GM18907 (cell line): ENCODE results near the gene TMPRSS11D.

Experiments used
- ATAC-seq: cut with Tn5 transposase; IDR thresholded peaks from one replicate; pipeline ENCODE4 v1.9.1; 2021; ENCODE audit warnings: mild to moderate bottlenecking, moderate library complexity; ENCODE audit not compliant: unreplicated experiment

The TMPRSS11D gene, protein sequence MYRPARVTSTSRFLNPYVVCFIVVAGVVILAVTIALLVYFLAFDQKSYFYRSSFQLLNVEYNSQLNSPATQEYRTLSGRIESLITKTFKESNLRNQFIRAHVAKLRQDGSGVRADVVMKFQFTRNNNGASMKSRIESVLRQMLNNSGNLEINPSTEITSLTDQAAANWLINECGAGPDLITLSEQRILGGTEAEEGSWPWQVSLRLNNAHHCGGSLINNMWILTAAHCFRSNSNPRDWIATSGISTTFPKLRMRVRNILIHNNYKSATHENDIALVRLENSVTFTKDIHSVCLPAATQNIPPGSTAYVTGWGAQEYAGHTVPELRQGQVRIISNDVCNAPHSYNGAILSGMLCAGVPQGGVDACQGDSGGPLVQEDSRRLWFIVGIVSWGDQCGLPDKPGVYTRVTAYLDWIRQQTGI

DNA sequence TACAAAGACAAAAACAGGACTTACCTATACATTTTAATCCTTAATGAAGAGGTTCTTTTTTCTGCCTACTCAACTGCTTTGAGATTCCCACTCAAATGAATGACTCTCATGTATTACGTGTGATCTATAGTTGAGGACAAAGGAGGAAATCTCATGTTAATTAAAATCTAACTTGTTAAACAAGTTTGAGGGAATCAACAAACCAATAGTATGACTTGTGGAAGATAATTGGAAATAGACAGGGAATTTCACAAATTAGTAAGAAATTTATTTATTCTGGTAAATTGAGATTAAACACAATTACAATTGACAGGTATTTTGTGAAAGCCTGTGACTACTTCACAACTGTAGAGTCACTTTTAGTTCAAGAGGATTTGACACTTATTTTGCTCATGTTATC lies at the start of gene TMPRSS11D:
Gene TMPRSS11D (minus strand): TSS at position 101 of the 400 bp plus-strand sequence. CDS start 69 bp downstream, at position 32.
- no peak for ATAC-seq

DNA sequence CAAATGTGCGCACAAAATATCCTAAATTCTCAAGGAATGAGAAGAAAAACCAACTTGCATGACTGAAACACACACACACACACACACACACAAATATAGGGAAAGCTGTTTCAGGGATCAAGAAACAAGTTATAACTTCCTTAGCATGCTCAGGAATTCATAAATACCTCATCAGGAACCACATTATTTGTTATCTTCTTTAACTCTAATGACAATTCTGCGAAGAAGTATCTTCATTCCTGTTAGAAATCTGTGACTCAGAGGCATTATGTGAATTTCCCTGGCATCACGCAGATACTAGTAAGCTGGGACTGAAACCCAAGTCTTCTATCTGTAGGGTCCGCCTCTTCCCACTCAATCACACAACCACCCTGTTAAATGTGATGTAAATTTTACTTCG lies 49.2 kb upstream of the TMPRSS11D start:
- no peak for ATAC-seq

GRCh38 chr4:67931256-67931655 lies 47.5 kb upstream of the TMPRSS11D start:
- ATAC-seq = no peak

- ATAC-seq = no peak
Measured at GRCh38 chr4:67929426-67929825, 45.6 kb upstream of the TMPRSS11D start.

GRCh38 chr4:67928546-67928945 lies 44.7 kb upstream of the TMPRSS11D start:
- ATAC-seq = no peak

DNA sequence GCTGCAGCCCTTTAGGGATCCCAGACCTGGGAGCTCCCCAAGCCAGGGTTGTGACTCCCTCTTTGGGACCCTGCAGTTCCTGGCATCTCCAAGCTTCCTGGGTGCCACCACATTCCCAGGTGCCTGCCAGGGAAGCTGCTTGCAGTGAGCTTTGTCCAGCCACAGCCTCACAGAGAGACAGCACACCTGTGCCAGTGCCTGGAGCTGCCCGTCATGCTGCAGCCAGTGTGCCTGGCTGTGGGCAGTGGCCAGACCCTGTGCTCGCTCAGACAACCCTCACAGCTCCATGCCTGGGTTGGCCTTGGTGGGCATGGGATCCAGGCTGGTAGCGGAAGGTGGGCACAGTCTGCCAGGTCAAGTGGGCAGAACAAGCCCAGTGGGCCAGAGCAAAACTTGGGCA lies 43.4 kb upstream of the TMPRSS11D start:
- ATAC-seq = no peak

- ATAC-seq = no peak
Measured at GRCh38 chr4:67926485-67926884, 42.7 kb upstream of the TMPRSS11D start.

DNA sequence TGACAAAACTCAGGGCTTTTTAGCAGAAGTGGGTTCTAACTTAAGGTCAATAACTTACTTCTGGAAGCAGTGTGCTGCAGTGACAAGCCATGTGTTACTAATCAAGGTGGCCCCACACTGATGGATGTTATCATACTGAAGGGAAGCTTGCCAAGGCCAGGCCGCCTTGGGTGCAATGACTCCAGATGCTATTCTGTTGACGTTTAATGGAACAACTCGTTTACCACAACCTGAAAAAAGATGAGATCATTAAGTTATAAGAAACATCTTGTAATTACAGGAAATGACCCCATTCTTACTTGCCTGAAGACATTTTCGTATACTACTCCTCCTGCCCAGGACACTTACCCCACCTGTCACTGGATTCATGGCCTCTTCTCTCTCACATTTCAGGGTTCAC lies 38.9 kb upstream of the TMPRSS11D start:
- ATAC-seq = no peak

- no peak for ATAC-seq
Measured at GRCh38 chr4:67918428-67918827, 34.6 kb upstream of the TMPRSS11D start.

DNA sequence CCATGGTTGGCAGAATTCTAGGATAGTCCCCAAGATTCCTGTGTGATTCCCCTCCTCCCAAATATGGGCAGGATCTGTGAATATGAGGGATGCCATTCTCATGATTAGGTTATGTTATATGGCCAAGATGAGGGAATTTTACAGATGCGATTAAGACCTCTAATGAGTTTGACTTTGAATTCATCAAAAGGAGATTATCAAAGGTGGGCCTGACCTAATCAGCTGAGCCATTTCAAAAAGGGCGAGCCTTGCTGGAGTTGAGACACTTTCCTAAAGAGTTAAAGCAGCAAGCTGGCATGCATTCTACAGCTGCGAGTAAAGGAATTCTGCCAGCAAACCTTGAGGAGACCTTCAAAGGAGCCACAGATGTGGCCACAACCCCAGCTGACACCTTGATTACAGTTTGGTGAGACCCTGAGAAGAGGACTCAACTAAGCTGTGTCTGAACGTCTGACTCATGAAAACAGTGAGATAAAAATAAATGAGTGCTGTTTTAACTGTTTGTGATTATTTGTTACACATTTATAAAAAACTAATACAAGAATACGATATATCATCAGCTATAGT lies 31.7 kb upstream of the TMPRSS11D start:
- no peak for ATAC-seq

DNA sequence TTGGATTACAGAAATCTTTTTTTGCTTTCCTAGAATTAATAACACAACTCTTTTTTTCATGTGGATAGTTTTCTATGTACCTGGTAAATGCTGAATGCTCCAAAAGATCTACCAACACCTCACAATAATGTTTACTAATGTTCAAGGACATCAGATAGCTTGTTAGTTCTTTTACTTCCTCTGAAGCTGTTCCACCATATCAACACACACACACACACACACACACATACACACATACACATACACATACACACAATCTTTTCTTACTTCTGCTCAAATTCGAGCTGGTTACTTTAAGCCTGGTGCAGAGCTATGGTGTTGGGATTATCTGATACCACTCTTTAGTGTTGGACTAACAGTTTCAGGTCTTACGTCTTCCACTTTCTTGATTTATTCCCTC lies 28.3 kb upstream of the TMPRSS11D start:
- no peak for ATAC-seq

GRCh38 chr4:67911638-67912037 lies 27.8 kb upstream of the TMPRSS11D start:
- no peak for ATAC-seq

- ATAC-seq = no peak
Measured at GRCh38 chr4:67911141-67911540, 27.3 kb upstream of the TMPRSS11D start.

DNA sequence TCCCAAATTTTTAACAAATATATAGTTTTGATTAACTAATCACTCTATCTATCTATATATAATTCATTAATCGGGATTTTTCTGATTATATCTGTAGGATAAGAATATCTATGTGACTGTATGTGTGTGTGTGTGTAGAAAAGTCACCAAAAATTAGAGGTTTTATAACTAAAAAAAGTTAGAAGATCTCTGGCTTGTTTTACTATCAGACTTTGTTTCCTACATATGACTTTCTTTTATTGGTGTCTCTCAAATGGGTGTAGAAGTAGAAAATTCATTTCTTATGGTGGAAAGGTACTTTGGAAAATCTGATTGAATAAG lies 26.7 kb upstream of the TMPRSS11D start:
- no peak for ATAC-seq

DNA sequence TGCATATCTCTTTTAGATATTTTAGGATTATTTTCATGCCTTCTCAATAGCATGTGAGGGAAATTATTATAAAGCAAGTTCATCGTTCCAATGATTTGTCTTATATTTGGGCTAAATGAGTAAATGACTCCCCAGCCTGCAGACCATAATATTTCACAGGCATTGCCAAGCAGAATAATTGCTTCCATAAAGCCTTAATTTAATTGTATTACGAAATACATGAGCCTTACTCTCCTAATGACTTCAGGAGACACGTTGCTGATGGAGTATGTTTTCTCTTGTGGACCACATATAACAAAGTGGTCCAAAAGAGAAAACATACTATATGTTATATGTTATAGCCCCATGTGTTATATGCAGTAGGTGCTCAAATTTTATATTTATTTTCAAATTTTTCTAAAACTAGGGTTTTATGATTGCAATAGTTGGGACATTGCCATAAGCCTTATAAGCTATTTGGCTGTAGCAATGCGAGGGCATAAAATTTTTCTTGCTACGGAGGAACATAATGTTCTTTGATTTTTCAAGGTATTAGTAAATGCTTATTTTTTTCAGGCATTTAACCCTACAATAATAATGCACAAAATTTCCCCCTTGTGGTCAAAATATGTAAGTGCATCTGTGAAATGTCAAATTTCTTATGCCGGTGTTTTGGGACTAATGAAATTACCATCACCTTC lies 26.2 kb upstream of the TMPRSS11D start:
- ATAC-seq = no peak

- ATAC-seq = no peak
Measured at GRCh38 chr4:67907650-67908049, 23.8 kb upstream of the TMPRSS11D start.

GRCh38 chr4:67899096-67899495 lies 15.3 kb upstream of the TMPRSS11D start:
- no peak for ATAC-seq

GRCh38 chr4:67897686-67898085 lies 13.9 kb upstream of the TMPRSS11D start:
- no peak for ATAC-seq

DNA sequence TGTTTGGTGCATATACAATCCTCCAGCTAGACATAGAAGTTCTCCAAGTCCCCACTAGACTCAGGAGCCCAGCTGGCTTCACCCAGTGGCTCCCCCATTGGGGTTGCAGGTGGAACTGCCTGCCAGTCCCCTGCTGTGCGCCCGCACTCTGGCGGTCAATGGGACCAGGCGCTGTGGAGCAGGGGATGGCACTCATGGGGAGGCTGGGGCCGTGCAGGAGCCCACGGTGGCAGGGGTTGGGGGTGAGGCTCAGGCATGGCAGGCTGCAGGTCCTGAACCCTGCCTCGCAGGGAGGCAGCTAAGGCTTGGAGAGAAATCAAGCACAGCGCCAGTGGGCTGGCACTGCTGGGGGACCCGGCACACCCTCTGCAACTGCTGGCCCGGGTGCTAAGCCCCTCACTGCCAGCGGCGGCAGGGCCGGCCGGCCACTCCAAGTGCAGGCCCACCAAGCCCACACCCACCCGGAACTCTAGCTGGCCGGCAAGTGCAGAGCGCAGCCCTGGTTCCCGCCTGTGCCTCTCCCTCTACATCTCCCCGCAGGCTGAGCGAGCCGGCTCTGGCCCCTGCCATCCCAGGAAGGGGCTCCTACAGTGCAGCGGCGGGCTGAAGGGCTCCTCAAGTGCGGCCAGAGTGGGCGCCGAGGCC lies 12.7 kb upstream of the TMPRSS11D start:
- no peak for ATAC-seq

- no peak for ATAC-seq
Measured at GRCh38 chr4:67894659-67895058, 10.9 kb upstream of the TMPRSS11D start.

DNA sequence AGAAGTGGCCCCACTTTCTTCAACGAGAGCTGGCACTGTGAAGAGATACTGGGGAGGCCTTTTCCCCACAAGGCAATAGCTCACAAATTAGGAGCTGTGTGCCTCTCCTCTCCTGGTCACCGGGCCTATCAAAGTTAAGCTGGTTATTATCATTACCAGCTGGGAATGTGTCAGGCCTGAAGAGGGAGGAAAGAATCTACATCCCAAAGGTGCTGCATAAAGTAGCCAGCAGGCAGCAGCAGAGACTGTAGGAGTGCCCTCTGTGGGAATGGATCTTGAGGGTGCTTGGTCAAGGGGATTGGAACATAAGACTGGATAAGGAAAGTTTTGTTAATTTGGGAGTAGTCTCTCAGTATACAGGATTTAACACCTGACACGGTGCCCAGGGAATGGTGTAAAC lies 9.1 kb upstream of the TMPRSS11D start:
- ATAC-seq = no peak

- no peak for ATAC-seq
Measured at GRCh38 chr4:67892253-67892652, 8.5 kb upstream of the TMPRSS11D start.
